MM.1S (cell line): ENCODE measurements around the gene ATRN.

Experiments
- DNase-seq: peaks from one replicate; pipeline ENCODE4 v3.0.0-alpha.2; 2015
- H2AFZ ChIP-seq: fragments of 300-600 bp; sonication (generic); 2 replicates; pipeline ENCODE4 v1.6.0; 2016; ENCODE audit warnings: antibody characterized with exemption, low read length
- H3F3A ChIP-seq: fragments of 300-600 bp; sonication (generic); 2 replicates; pipeline ENCODE4 v1.6.1; 2016; ENCODE audit warnings: mild to moderate bottlenecking, antibody characterized with exemption, low read length, moderate library complexity, mixed read lengths; ENCODE audit not compliant: insufficient read depth
- H3K27ac ChIP-seq: fragments of 300-600 bp; sonication (generic); 2 replicates; pipeline ENCODE4 v1.5.1; 2016; ENCODE audit warnings: mild to moderate bottlenecking, low read length
- H3K27me3 ChIP-seq: fragments of 300-600 bp; sonication (generic); replicated peaks from 2 replicates; pipeline ENCODE4 v1.6.0; 2016; ENCODE audit warnings: low read length; ENCODE audit not compliant: insufficient read depth
- H3K36me3 ChIP-seq: fragments of 300-600 bp; sonication (generic); replicated peaks from 2 replicates; pipeline ENCODE4 v1.6.1; 2016; ENCODE audit warnings: mild to moderate bottlenecking, low read length, mixed read lengths; ENCODE audit not compliant: insufficient read depth
- H3K4me1 ChIP-seq: fragments of 300-600 bp; sonication (generic); 2 replicates; pipeline ENCODE4 v1.6.1; 2016; ENCODE audit warnings: low read length, mixed read lengths
- H3K4me2 ChIP-seq: fragments of 300-600 bp; sonication (generic); 2 replicates; pipeline ENCODE4 v1.6.0; 2016; ENCODE audit warnings: low read depth, low read length
- H3K4me3 ChIP-seq: fragments of 300-600 bp; sonication (generic); 2 replicates; pipeline ENCODE4 v1.5.1; 2016; ENCODE audit warnings: low read length, mixed read lengths
- H3K79me2 ChIP-seq: fragments of 300-600 bp; sonication (generic); 2 replicates; pipeline ENCODE4 v1.6.1; 2016; ENCODE audit warnings: mixed run types, low read length, mixed read lengths
- H3K9ac ChIP-seq: fragments of 300-600 bp; sonication (generic); 2 replicates; pipeline ENCODE4 v1.6.1; 2016; ENCODE audit warnings: low read length, mixed read lengths
- H3K9me2 ChIP-seq: fragments of 300-600 bp; sonication (generic); replicated peaks from 2 replicates; pipeline ENCODE4 v1.6.1; 2016; ENCODE audit warnings: mild to moderate bottlenecking, low read length, mixed read lengths; ENCODE audit not compliant: insufficient read depth
- H3K9me3 ChIP-seq: fragments of 300-600 bp; sonication (generic); replicated peaks from 2 replicates; pipeline ENCODE4 v1.6.1; 2016; ENCODE audit warnings: mild to moderate bottlenecking, low read length, mixed read lengths; ENCODE audit not compliant: insufficient read depth
- H4K20me1 ChIP-seq: fragments of 300-600 bp; sonication (generic); 2 replicates; pipeline ENCODE4 v1.6.1; 2016; ENCODE audit warnings: mild to moderate bottlenecking, low read length, moderate library complexity, mixed read lengths; ENCODE audit not compliant: insufficient read depth
- CTCF ChIP-seq: fragments of 300-600 bp; sonication (generic); IDR thresholded peaks from 2 replicates; pipeline ENCODE4 v1.5.1; 2016; ENCODE audit warnings: antibody characterized with exemption, low read length, mixed read lengths
- EZH2 ChIP-seq: fragments of 300-600 bp; sonication (generic); optimal IDR thresholded peaks from 2 replicates; pipeline ENCODE3; 2017; ENCODE audit warnings: low read depth, mild to moderate bottlenecking, antibody characterized with exemption, low read length, mixed read lengths
- EZH2phosphoT487 ChIP-seq: fragments of 300-600 bp; sonication (generic); IDR thresholded peaks from 2 replicates; pipeline ENCODE4 v1.6.1; 2018; ENCODE audit warnings: antibody characterized with exemption, low read length

ATRN gene

GRCh38 chr20:3483309-3483708, 12.5 kb downstream of the ATRN start:
- Histone ChIP-seq H3K79me2 (peaks cover 32% of the 10 kb centered on the region), H3K4me2 (no peak overlapping the region), H3K36me3 (no peaks in the 10 kb centered on the region), H3K9me3 (no peaks in the 10 kb centered on the region), H3K4me1 (no peaks in the 10 kb centered on the region), H2AFZ (no peak overlapping the region), H3K9ac (no peak overlapping the region), H3K9me2 (no peaks in the 10 kb centered on the region), H4K20me1 (no peaks in the 10 kb centered on the region), H3K27me3 (no peaks in the 10 kb centered on the region), H3K4me3 (no peak overlapping the region), H3K27ac (no peak overlapping the region), H3F3A (no peaks in the 10 kb centered on the region)
- TF ChIP-seq CTCF (no peak), EZH2phosphoT487 (no peak), EZH2 (no peak)
- DNase-seq: no peak

GRCh38 chr20:3483784-3484183, 13.0 kb downstream of the ATRN start:
- Histone ChIP-seq H4K20me1 (no peaks in the 10 kb centered on the region), H3K9ac (no peak overlapping the region), H3K27me3 (no peaks in the 10 kb centered on the region), H3K9me2 (no peaks in the 10 kb centered on the region), H3K9me3 (no peaks in the 10 kb centered on the region), H3F3A (no peaks in the 10 kb centered on the region), H3K27ac (no peak overlapping the region), H3K79me2 (peaks cover 35% of the 10 kb centered on the region), H2AFZ (no peak overlapping the region), H3K4me1 (no peaks in the 10 kb centered on the region), H3K36me3 (no peaks in the 10 kb centered on the region), H3K4me3 (no peak overlapping the region), H3K4me2 (no peak overlapping the region)
- DNase-seq: no peak
- no peak for TF ChIP-seq EZH2phosphoT487

GRCh38 chr20:3485913-3486312, 15.1 kb downstream of the ATRN start:
- H4K20me1 ChIP-seq: no peaks in the 10 kb centered on the region
- H3K4me3 ChIP-seq: no peak overlapping the region
- TF ChIP-seq EZH2phosphoT487: no peak
- no peak for TF ChIP-seq EZH2
- no peak for TF ChIP-seq CTCF
- no peaks in the 10 kb centered on the region for H3K36me3 ChIP-seq
- H3K9me2 ChIP-seq: no peaks in the 10 kb centered on the region
- no peak overlapping the region for H2AFZ ChIP-seq
- H3K27me3 ChIP-seq: no peaks in the 10 kb centered on the region
- no peak overlapping the region for H3K4me2 ChIP-seq
- DNase-seq: no peak
- H3F3A ChIP-seq: no peaks in the 10 kb centered on the region
- H3K27ac ChIP-seq: no peak overlapping the region
- H3K9me3 ChIP-seq: no peaks in the 10 kb centered on the region
- no peaks in the 10 kb centered on the region for H3K4me1 ChIP-seq
- no peak overlapping the region for H3K9ac ChIP-seq
- H3K79me2 ChIP-seq: peaks cover 35% of the 10 kb centered on the region

GRCh38 chr20:3486850-3487249, 16.0 kb downstream of the ATRN start:
- DNase-seq: no peak
- Histone ChIP-seq H3F3A (no peaks in the 10 kb centered on the region), H3K9me2 (no peaks in the 10 kb centered on the region), H2AFZ (no peak overlapping the region), H4K20me1 (no peaks in the 10 kb centered on the region), H3K4me1 (no peaks in the 10 kb centered on the region), H3K4me2 (no peak overlapping the region), H3K4me3 (no peak overlapping the region), H3K9ac (no peak overlapping the region), H3K79me2 (peaks cover 31% of the 10 kb centered on the region), H3K36me3 (no peaks in the 10 kb centered on the region), H3K27ac (no peak overlapping the region), H3K9me3 (no peaks in the 10 kb centered on the region), H3K27me3 (no peaks in the 10 kb centered on the region)
- TF ChIP-seq EZH2: no peak
- no peak for TF ChIP-seq CTCF
- no peak for TF ChIP-seq EZH2phosphoT487
